Mesenchymal stem cell (in vitro differentiated cells and primary cell): ENCODE measurements around the gene SOCS4.

ENCODE experiments used
- DNase-seq: peaks from one replicate; pipeline ENCODE4 v3.0.0-alpha.2; 2013
- H2AFZ ChIP-seq: one replicate; pipeline ENCODE4 v1.6.1; 2013; ENCODE audit warnings: low read depth, mild to moderate bottlenecking, control low read depth, inconsistent platforms, low read length, moderate library complexity
- H2AK5ac ChIP-seq: 2 replicates; pipeline ENCODE4 v1.6.1; 2013; ENCODE audit warnings: low read length, moderate library complexity, mild to moderate bottlenecking, inconsistent platforms; ENCODE audit not compliant: severe bottlenecking
- H2BK120ac ChIP-seq: one replicate; pipeline ENCODE4 v1.6.1; 2013; ENCODE audit warnings: low read depth, mild to moderate bottlenecking, inconsistent platforms, low read length, moderate library complexity
- H2BK12ac ChIP-seq, 2 experiments: one replicate each; pipeline ENCODE4 v1.6.1; 2013; ENCODE audit warnings: inconsistent platforms in 2 of 2, low read length in 2 of 2, mild to moderate bottlenecking in 2 of 2, moderate library complexity in 2 of 2, control low read depth in 1 of 2
- H2BK15ac ChIP-seq: one replicate; pipeline ENCODE4 v1.6.1; 2013; ENCODE audit warnings: mild to moderate bottlenecking, low read depth, inconsistent platforms; ENCODE audit not compliant: poor library complexity, severe bottlenecking
- H2BK5ac ChIP-seq: 2 replicates; pipeline ENCODE4 v1.6.1; 2013; ENCODE audit warnings: low read depth, mild to moderate bottlenecking, low read length, control low read depth, inconsistent platforms; ENCODE audit not compliant: poor library complexity, severe bottlenecking
- H3K14ac ChIP-seq, 2 experiments: one replicate each; pipeline ENCODE4 v1.6.1; 2013; ENCODE audit warnings: inconsistent platforms in 2 of 2, low read length in 2 of 2, control low read depth in 1 of 2, mild to moderate bottlenecking in 1 of 2, moderate library complexity in 1 of 2
- H3K18ac ChIP-seq, 2 experiments: one replicate each; pipeline ENCODE4 v1.6.1; 2013; ENCODE audit warnings: inconsistent platforms in 2 of 2, low read length in 2 of 2, control low read depth in 1 of 2, low read depth in 1 of 2, mild to moderate bottlenecking in 1 of 2
- H3K23ac ChIP-seq, 2 experiments: one replicate each; pipeline ENCODE4 v1.6.1; 2013; ENCODE audit warnings: inconsistent platforms in 2 of 2, low read length in 2 of 2, mild to moderate bottlenecking in 2 of 2, moderate library complexity in 2 of 2, control low read depth in 1 of 2
- H3K27ac ChIP-seq: 2 replicates; pipeline ENCODE4 v1.5.1; 2013; ENCODE audit warnings: mild to moderate bottlenecking, moderate library complexity, low read length, control low read depth, inconsistent platforms; ENCODE audit not compliant: poor library complexity, severe bottlenecking
- H3K27me3 ChIP-seq, 2 experiments: 2 replicates each; pipeline versions ENCODE4 v1.6.1 to v1.7.0; 2013; ENCODE audit warnings: low read length in 2 of 2, mild to moderate bottlenecking in 2 of 2, moderate library complexity in 2 of 2, control low read depth in 1 of 2, inconsistent platforms in 1 of 2; ENCODE audit not compliant: control insufficient read depth in 1 of 2, insufficient read depth in 1 of 2
- H3K36me3 ChIP-seq, 2 experiments: 2 replicates each; pipeline versions ENCODE4 v1.6.1 to v1.7.0; 2013; ENCODE audit warnings: low read length in 2 of 2, control low read depth in 1 of 2, inconsistent platforms in 1 of 2, low read depth in 1 of 2, mild to moderate bottlenecking in 1 of 2; ENCODE audit not compliant: insufficient read depth in 2 of 2, control insufficient read depth in 1 of 2
- H3K4ac ChIP-seq, 2 experiments: one replicate each; pipeline ENCODE4 v1.6.1; 2013; ENCODE audit warnings: inconsistent platforms in 2 of 2, low read length in 2 of 2, mild to moderate bottlenecking in 2 of 2, moderate library complexity in 2 of 2, control low read depth in 1 of 2, low read depth in 1 of 2
- H3K4me1 ChIP-seq: 2 replicates; pipeline ENCODE4 v1.6.1; 2013; ENCODE audit warnings: low read depth, low read length, control low read depth; ENCODE audit not compliant: control insufficient read depth, insufficient read depth
- H3K4me2 ChIP-seq: 2 replicates; pipeline ENCODE4 v1.6.1; 2013; ENCODE audit warnings: low read length, mild to moderate bottlenecking, inconsistent platforms; ENCODE audit not compliant: poor library complexity, severe bottlenecking
- H3K4me3 ChIP-seq, 2 experiments: 2 replicates each; pipeline versions ENCODE4 v1.5.1 to v1.7.0; 2013; ENCODE audit warnings: low read length in 2 of 2, mild to moderate bottlenecking in 2 of 2, control low read depth in 1 of 2, low read depth in 1 of 2; ENCODE audit not compliant: insufficient read depth in 1 of 2
- H3K79me1 ChIP-seq: replicated peaks from 2 replicates; pipeline ENCODE4 v1.6.1; 2013; ENCODE audit warnings: mild to moderate bottlenecking, control low read depth, low read length, inconsistent platforms; ENCODE audit not compliant: poor library complexity, severe bottlenecking
- H3K9ac ChIP-seq: 2 replicates; pipeline ENCODE4 v1.7.0; 2013; ENCODE audit warnings: mild to moderate bottlenecking, low read length, moderate library complexity
- H3K9me3 ChIP-seq: 2 replicates; pipeline ENCODE4 v1.7.0; 2013; ENCODE audit warnings: mild to moderate bottlenecking, low read length; ENCODE audit not compliant: control insufficient read depth
- H4K8ac ChIP-seq: one replicate; pipeline ENCODE4 v1.6.1; 2013; ENCODE audit warnings: inconsistent platforms, mild to moderate bottlenecking, low read length, moderate library complexity
- H4K91ac ChIP-seq: one replicate; pipeline ENCODE4 v1.6.1; 2013; ENCODE audit warnings: mild to moderate bottlenecking, low read length, inconsistent platforms
- WGBS: methylation state at CpG from one replicate; pipeline ENCODE4 v1.1.7; 2013; ENCODE audit warnings: mixed read lengths; 5-methylcytosine and 5-hydroxymethylcytosine counted together

Gene SOCS4

GRCh38 chr14:55051165-55051422, 24.1 kb downstream of the SOCS4 start:
- Histone ChIP-seq H3K4ac (peak overlapping the region; percentile 83 to 84), H4K91ac (peak overlapping the region; percentile 68), H3K27me3 (no peaks in the 10 kb centered on the region), H3K4me1 (peaks cover 3% of the 10 kb centered on the region), H2BK15ac (no peak overlapping the region), H2AFZ (no peak overlapping the region), H3K23ac (no peak overlapping the region), H3K4me3 (peak overlapping the region; percentile 45 to 91), H2BK12ac (no peak overlapping the region), H2BK5ac (peak overlapping the region; percentile 35), H3K27ac (peak overlapping the region; percentile 97), H3K9ac (peak overlapping the region; percentile 100), H3K14ac (no peak overlapping the region), H3K36me3 (peaks cover 0 to 24% of the 10 kb centered on the region in 2 experiments), H2BK120ac (no peak overlapping the region), H4K8ac (peak overlapping the region; percentile 95), H3K4me2 (peak overlapping the region; percentile 78), H2AK5ac (no peak overlapping the region), H3K9me3 (no peaks in the 10 kb centered on the region), H3K79me1 (peaks cover 1% of the 10 kb centered on the region), H3K18ac (peak overlapping the region in 1 of 2 experiments; percentile 80)
- 7% methylated on average over 10 of the region's 10 CpGs for WGBS
- DNase-seq = no peak

GRCh38 chr14:55051423-55052268, 24.6 kb downstream of the SOCS4 start, which contains the start of gene MAPK1IP1L:
Gene MAPK1IP1L (plus strand): TSS chr14:55051647. CDS start chr14:55061684, 10,037 bp downstream.
- under 1% methylated on average over 70 of the region's 98 CpGs for WGBS
- H3K9me3 ChIP-seq = no peaks in the 10 kb centered on the region
- H2BK15ac ChIP-seq = peak within 1 kb of the TSS; percentile 98
- peak within 1 kb of the TSS; percentile 78 for H3K4me2 ChIP-seq
- peak within 1 kb of the TSS; percentile 100 for H3K9ac ChIP-seq
- H2BK12ac ChIP-seq = peak within 1 kb of the TSS; percentile 89 to 90
- peak within 1 kb of the TSS in 1 of 2 experiments; percentile 72 for H3K23ac ChIP-seq
- peaks cover 0 to 24% of the 10 kb centered on the region in 2 experiments for H3K36me3 ChIP-seq
- peak; percentile 93 for DNase-seq
- no peaks in the 10 kb centered on the region for H3K27me3 ChIP-seq
- peak within 1 kb of the TSS; percentile 92 for H2BK120ac ChIP-seq
- H2AK5ac ChIP-seq = peak within 1 kb of the TSS; percentile 98
- H4K8ac ChIP-seq = peak within 1 kb of the TSS; percentile 98
- H3K18ac ChIP-seq = peak within 1 kb of the TSS; percentile 100
- peak within 1 kb of the TSS; percentile 99 for H2AFZ ChIP-seq
- peak within 1 kb of the TSS; percentile 99 to 100 for H3K4ac ChIP-seq
- peak within 1 kb of the TSS; percentile 100 for H4K91ac ChIP-seq
- H2BK5ac ChIP-seq = peak within 1 kb of the TSS; percentile 99
- peak within 1 kb of the TSS; percentile 91 to 100 for H3K4me3 ChIP-seq
- peak within 1 kb of the TSS; percentile 100 for H3K27ac ChIP-seq
- H3K79me1 ChIP-seq = peaks cover 1% of the 10 kb centered on the region
- H3K4me1 ChIP-seq = peaks cover 3% of the 10 kb centered on the region
- H3K14ac ChIP-seq = peak within 1 kb of the TSS; percentile 99 to 100

- peaks cover 3% of the 10 kb centered on the region for H3K4me1 ChIP-seq
- peak overlapping the region; percentile 70 for H2BK5ac ChIP-seq
- H3K14ac ChIP-seq = peak overlapping the region in 1 of 2 experiments; percentile 86
- DNase-seq = peak; percentile 50
- no peak overlapping the region for H2BK12ac ChIP-seq
- peak overlapping the region; percentile 96 for H3K27ac ChIP-seq
- peaks cover 0 to 24% of the 10 kb centered on the region in 2 experiments for H3K36me3 ChIP-seq
- H3K4me2 ChIP-seq = peak overlapping the region; percentile 77
- peak overlapping the region; percentile 91 to 100 for H3K4me3 ChIP-seq
- H4K91ac ChIP-seq = no peak overlapping the region
- H2BK15ac ChIP-seq = peak overlapping the region; percentile 94
- no peak overlapping the region for H2AFZ ChIP-seq
- H3K18ac ChIP-seq = peak overlapping the region in 1 of 2 experiments; percentile 62
- H3K9me3 ChIP-seq = no peaks in the 10 kb centered on the region
- H2BK120ac ChIP-seq = no peak overlapping the region
- peak overlapping the region; percentile 24 to 91 for H3K4ac ChIP-seq
- H2AK5ac ChIP-seq = peak overlapping the region; percentile 88
- no peak overlapping the region for H3K23ac ChIP-seq
- H3K79me1 ChIP-seq = peaks cover 1% of the 10 kb centered on the region
- H3K9ac ChIP-seq = peak overlapping the region; percentile 100
- no peaks in the 10 kb centered on the region for H3K27me3 ChIP-seq
- 0% methylated on average over 11 of the region's 14 CpGs for WGBS
- peak overlapping the region; percentile 37 for H4K8ac ChIP-seq
Measured at GRCh38 chr14:55052269-55052930, 25.4 kb downstream of the SOCS4 start.

GRCh38 chr14:55053018-55053417, 26.0 kb downstream of the SOCS4 start:
- Histone ChIP-seq H3K9me3 (no peaks in the 10 kb centered on the region), H3K4ac (no peak overlapping the region), H2AK5ac (no peak overlapping the region), H3K9ac (peak overlapping the region; percentile 100), H3K4me3 (peak overlapping the region in 1 of 2 experiments; percentile 91), H3K23ac (no peak overlapping the region), H3K18ac (no peak overlapping the region), H3K27me3 (no peaks in the 10 kb centered on the region), H4K8ac (no peak overlapping the region), H3K4me1 (peaks cover 3% of the 10 kb centered on the region), H2BK12ac (no peak overlapping the region), H3K4me2 (peak overlapping the region; percentile 77), H2AFZ (no peak overlapping the region), H2BK120ac (no peak overlapping the region), H4K91ac (no peak overlapping the region), H2BK15ac (no peak overlapping the region), H3K79me1 (peaks cover 1% of the 10 kb centered on the region), H2BK5ac (no peak overlapping the region), H3K27ac (peak overlapping the region; percentile 96), H3K14ac (no peak overlapping the region), H3K36me3 (peaks cover 0 to 29% of the 10 kb centered on the region in 2 experiments)
- DNase-seq = no peak
- 78% methylated on average over 6 of the region's 6 CpGs for WGBS
